ENCODE measurements around the gene PTH1R.

PTH1R gene

DNA sequence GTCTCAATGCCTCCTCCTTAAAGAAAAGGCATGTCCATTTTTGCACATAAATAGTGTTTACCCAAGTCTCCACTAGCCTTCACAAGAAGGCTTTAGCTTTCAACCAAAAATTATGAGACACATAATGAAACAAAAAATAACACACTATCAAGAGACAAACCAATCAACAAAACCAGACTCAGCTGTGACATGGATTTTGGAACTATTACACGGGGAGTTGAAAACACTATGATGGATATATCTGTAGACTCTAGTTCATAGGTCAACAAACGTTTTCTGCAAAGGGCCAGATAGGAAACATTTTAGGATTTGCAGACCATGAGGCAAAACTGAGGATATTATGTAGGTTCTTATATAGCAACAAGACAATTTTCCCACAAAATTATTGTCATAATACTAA lies 39.2 kb upstream of the PTH1R start:
- Histone ChIP-seq H3K36me3 (replicated peaks; ENCODE audit: low read depth, low read length) (peaks cover 11% of the 10 kb centered on the region), H3K4me3 (ENCODE audit: low read length) (no peak overlapping the region), H4K20me1 (ENCODE audit: insufficient read depth, low read length) (no peaks in the 10 kb centered on the region), H2AFZ (ENCODE audit: low read depth, low read length) (no peak overlapping the region), H3K9me3 (ENCODE audit: insufficient read depth, low read length) (peaks cover 25% of the 10 kb centered on the region), H3K27me3 (ENCODE audit: low read depth, low read length) (no peaks in the 10 kb centered on the region), H3K27ac (ENCODE audit: low read length) (no peak overlapping the region), H3K4me2 (ENCODE audit: low read length) (no peak overlapping the region), H3K9ac (ENCODE audit: low read length) (no peak overlapping the region), H3K4me1 (ENCODE audit: low read length) (no peaks in the 10 kb centered on the region), H3K79me2 (ENCODE audit: low read length) (no peaks in the 10 kb centered on the region)
- TF ChIP-seq EZH2phosphoT487 (IDR thresholded peaks at IDR 0.05; ENCODE audit: low read depth): no peak
- TF ChIP-seq, protein P1, sequence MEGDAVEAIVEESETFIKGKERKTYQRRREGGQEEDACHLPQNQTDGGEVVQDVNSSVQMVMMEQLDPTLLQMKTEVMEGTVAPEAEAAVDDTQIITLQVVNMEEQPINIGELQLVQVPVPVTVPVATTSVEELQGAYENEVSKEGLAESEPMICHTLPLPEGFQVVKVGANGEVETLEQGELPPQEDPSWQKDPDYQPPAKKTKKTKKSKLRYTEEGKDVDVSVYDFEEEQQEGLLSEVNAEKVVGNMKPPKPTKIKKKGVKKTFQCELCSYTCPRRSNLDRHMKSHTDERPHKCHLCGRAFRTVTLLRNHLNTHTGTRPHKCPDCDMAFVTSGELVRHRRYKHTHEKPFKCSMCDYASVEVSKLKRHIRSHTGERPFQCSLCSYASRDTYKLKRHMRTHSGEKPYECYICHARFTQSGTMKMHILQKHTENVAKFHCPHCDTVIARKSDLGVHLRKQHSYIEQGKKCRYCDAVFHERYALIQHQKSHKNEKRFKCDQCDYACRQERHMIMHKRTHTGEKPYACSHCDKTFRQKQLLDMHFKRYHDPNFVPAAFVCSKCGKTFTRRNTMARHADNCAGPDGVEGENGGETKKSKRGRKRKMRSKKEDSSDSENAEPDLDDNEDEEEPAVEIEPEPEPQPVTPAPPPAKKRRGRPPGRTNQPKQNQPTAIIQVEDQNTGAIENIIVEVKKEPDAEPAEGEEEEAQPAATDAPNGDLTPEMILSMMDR (IDR thresholded peaks at IDR 0.05; ENCODE audit: low read depth, low read length): no peak

DNA sequence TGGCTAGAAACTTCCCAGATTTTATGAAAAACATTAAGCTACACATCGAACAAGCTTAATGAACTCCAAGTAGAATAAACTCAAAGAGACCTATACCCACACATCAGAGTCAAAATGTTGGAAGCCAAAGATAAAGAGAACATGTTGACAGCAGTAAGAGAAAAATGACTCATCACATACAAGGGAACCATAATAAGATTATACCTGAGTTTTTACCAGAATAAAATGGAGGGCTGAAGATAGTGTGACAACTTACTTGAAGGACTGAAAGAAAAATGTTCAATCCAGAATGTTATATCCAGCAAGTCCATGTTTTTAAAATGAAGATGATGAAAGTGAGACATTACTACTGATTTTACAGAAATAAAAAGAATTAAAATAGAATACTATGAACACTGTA lies 37.0 kb upstream of the PTH1R start:
- Histone ChIP-seq H3K4me3 (ENCODE audit: low read length) (no peak overlapping the region), H3K9ac (ENCODE audit: low read length) (no peak overlapping the region), H4K20me1 (ENCODE audit: insufficient read depth, low read length) (no peaks in the 10 kb centered on the region), H3K4me2 (ENCODE audit: low read length) (no peak overlapping the region), H3K79me2 (ENCODE audit: low read length) (no peaks in the 10 kb centered on the region), H3K9me3 (ENCODE audit: insufficient read depth, low read length) (peaks cover 25% of the 10 kb centered on the region), H3K36me3 (replicated peaks; ENCODE audit: low read depth, low read length) (peaks cover 11% of the 10 kb centered on the region), H3K27ac (ENCODE audit: low read length) (no peak overlapping the region), H3K4me1 (ENCODE audit: low read length) (peaks cover 6% of the 10 kb centered on the region), H3K27me3 (ENCODE audit: low read depth, low read length) (no peaks in the 10 kb centered on the region), H2AFZ (ENCODE audit: low read depth, low read length) (no peak overlapping the region)
- TF ChIP-seq EZH2phosphoT487 (IDR thresholded peaks at IDR 0.05; ENCODE audit: low read depth): no peak
- TF ChIP-seq, protein P1 (IDR thresholded peaks at IDR 0.05; ENCODE audit: low read depth, low read length): no peak

DNA sequence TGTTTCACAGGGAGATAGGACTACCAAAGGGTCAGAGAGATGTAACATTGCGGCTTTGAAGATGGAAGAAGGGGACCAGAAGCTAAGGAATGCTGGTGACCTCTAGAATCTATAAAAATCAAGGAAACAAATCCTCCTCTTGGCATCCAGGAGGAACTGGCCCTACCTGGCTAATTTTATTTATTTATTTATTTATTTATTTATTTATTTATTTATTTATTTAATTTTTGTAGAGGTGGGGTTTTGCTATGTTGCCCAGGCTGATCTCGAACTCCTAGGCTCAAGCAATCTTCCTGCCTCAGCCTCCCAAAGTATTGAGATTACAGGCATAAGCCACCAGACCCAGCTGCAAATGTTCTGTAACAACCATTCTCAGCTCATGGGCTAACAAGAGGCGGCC lies 34.0 kb upstream of the PTH1R start:
- peaks cover 4% of the 10 kb centered on the region for H3K36me3 ChIP-seq (replicated peaks; ENCODE audit: low read depth, low read length)
- no peak overlapping the region for H2AFZ ChIP-seq (ENCODE audit: low read depth, low read length)
- H3K27ac ChIP-seq (ENCODE audit: low read length): no peak overlapping the region
- no peak overlapping the region for H3K4me3 ChIP-seq (ENCODE audit: low read length)
- no peaks in the 10 kb centered on the region for H3K27me3 ChIP-seq (ENCODE audit: low read depth, low read length)
- H3K4me1 ChIP-seq (ENCODE audit: low read length): peaks cover 12% of the 10 kb centered on the region
- no peaks in the 10 kb centered on the region for H3K79me2 ChIP-seq (ENCODE audit: low read length)
- H3K9me3 ChIP-seq (ENCODE audit: insufficient read depth, low read length): peaks cover 17% of the 10 kb centered on the region
- H4K20me1 ChIP-seq (ENCODE audit: insufficient read depth, low read length): no peaks in the 10 kb centered on the region
- H3K4me2 ChIP-seq (ENCODE audit: low read length): no peak overlapping the region
- TF ChIP-seq EZH2phosphoT487 (IDR thresholded peaks at IDR 0.05; ENCODE audit: low read depth): no peak
- TF ChIP-seq, protein P1 (IDR thresholded peaks at IDR 0.05; ENCODE audit: low read depth, low read length): no peak
- no peak overlapping the region for H3K9ac ChIP-seq (ENCODE audit: low read length)

DNA sequence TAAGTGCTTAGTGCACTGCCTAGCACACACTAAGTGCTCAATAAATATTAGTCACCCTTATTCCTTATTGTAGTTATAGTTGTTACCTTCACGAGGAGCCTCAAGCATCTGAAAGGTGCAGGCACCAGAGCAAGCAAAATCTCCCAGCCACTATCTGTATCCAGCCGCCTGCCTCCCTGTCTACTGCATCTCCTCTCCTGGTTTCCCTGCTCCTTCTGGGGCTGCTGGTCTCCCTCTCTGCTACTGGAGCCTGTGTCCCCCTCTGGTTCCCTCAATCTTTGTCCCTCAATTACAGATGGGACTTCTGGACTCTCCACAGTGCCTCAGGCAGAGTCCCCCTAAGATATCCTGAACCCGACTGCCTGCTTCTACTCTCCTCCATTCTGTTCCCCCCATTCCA lies 33.1 kb upstream of the PTH1R start:
- H3K4me3 ChIP-seq (ENCODE audit: low read length): no peak overlapping the region
- no peaks in the 10 kb centered on the region for H3K79me2 ChIP-seq (ENCODE audit: low read length)
- no peaks in the 10 kb centered on the region for H4K20me1 ChIP-seq (ENCODE audit: insufficient read depth, low read length)
- TF ChIP-seq, protein P1 (IDR thresholded peaks at IDR 0.05; ENCODE audit: low read depth, low read length): no peak
- TF ChIP-seq EZH2phosphoT487 (IDR thresholded peaks at IDR 0.05; ENCODE audit: low read depth): no peak
- peaks cover 3% of the 10 kb centered on the region for H3K36me3 ChIP-seq (replicated peaks; ENCODE audit: low read depth, low read length)
- no peak overlapping the region for H2AFZ ChIP-seq (ENCODE audit: low read depth, low read length)
- no peak overlapping the region for H3K27ac ChIP-seq (ENCODE audit: low read length)
- H3K9ac ChIP-seq (ENCODE audit: low read length): no peak overlapping the region
- peaks cover 9% of the 10 kb centered on the region; the same call in 1 of the 2 replicates for H3K9me3 ChIP-seq (ENCODE audit: insufficient read depth, low read length)
- peaks cover 12% of the 10 kb centered on the region for H3K4me1 ChIP-seq (ENCODE audit: low read length)
- no peak overlapping the region for H3K4me2 ChIP-seq (ENCODE audit: low read length)
- H3K27me3 ChIP-seq (ENCODE audit: low read depth, low read length): no peaks in the 10 kb centered on the region

Measured in OCI-LY3 (cell line).